Left lung (tissue), 10 donors: ENCODE results near the gene TNK2. TPM values are rescaled to one million over a fixed set of nuclear protein-coding genes. Genes with fewer than 3 reads are reported as not detected.
"Not testable (repeated sequence)": the region's sequence is repeated elsewhere in the genome, so short reads cannot be mapped to it uniquely, and the experiment has no call there.

Experiments used
- ATAC-seq: fragments of 200-7000 bp; cut with Tn5 transposase; one replicate; pipeline ENCODE4 v1.9.1; 2020; ENCODE audit warnings: moderate library complexity
- DNase-seq, 4 donors: peaks; one replicate each; pipeline ENCODE4 v3.0.0-alpha.2; 2013 to 2020
- H3K27ac ChIP-seq, 2 donors: fragments of 200-600 bp; sonication (generic) in 1 of 2; one replicate each; pipeline versions ENCODE4 v1.5.0 to v1.8.0; 2020 to 2021
- H3K27me3 ChIP-seq, 2 donors: fragments of 200-600 bp; sonication (generic) in 1 of 2; one replicate each; pipeline versions ENCODE4 v1.5.0 to v1.8.0; 2020 to 2021
- H3K36me3 ChIP-seq, 2 donors: fragments of 200-600 bp; sonication (generic) in 1 of 2; one replicate each; pipeline versions ENCODE4 v1.5.0 to v1.8.0; 2020 to 2021
- H3K4me1 ChIP-seq, 2 donors: fragments of 200-600 bp; one replicate each; pipeline ENCODE4 v1.8.0; 2021
- H3K4me3 ChIP-seq, 2 donors: fragments of 200-600 bp; sonication (generic) in 1 of 2; one replicate each; pipeline versions ENCODE4 v1.5.0 to v1.8.0; 2020 to 2021; ENCODE audit warnings: mild to moderate bottlenecking in 1 of 2
- H3K9me3 ChIP-seq, 2 donors: fragments of 200-600 bp; sonication (generic) in 1 of 2; one replicate each; pipeline versions ENCODE4 v1.5.0 to v1.8.0; 2020 to 2021
- intact Hi-C, 2 donors: fragments of 100-400 bp; cut with DNase I; formaldehyde crosslinking; loops; one replicate each; pipeline versions ENCODE4 v1.11.2 to v1.14.2; 2022
- polyA plus RNA-seq, 6 donors: library from polyadenylated mRNA; unstranded; fragments of 120-200 nt; gene quantifications; one replicate each; pipeline ENCODE4 v1.2.1, GENCODE V29; 2013; ENCODE audit not compliant: insufficient read length in 6 of 6
- total RNA-seq, 2 donors: library from RNA; stranded (reverse); fragmentation: NEBNext Ultra II Directional; extraction: Animal tissue kit (Norgen Biotek cat#: 25700); gene quantifications; one replicate each; pipeline ENCODE4 v1.2.1, GENCODE V29; 2021
- TF ChIP-seq, protein P1 (sequence below), 2 donors: fragments of 200-600 bp; sonication (generic) in 1 of 2; IDR thresholded peaks; one replicate each; pipeline versions ENCODE4 v1.5.0 to v1.8.0; 2021; ENCODE audit warnings: antibody characterized with exemption in 2 of 2
- donor health status: DM: no; HTN: yes; CAD: no.
- donor health status: DM: no; HTN: no; CAD: no.

The TNK2 gene
- total and polyA plus RNA-seq, 8 donors = 49.7 to 75.7 (median 58.2) TPM

DNA sequence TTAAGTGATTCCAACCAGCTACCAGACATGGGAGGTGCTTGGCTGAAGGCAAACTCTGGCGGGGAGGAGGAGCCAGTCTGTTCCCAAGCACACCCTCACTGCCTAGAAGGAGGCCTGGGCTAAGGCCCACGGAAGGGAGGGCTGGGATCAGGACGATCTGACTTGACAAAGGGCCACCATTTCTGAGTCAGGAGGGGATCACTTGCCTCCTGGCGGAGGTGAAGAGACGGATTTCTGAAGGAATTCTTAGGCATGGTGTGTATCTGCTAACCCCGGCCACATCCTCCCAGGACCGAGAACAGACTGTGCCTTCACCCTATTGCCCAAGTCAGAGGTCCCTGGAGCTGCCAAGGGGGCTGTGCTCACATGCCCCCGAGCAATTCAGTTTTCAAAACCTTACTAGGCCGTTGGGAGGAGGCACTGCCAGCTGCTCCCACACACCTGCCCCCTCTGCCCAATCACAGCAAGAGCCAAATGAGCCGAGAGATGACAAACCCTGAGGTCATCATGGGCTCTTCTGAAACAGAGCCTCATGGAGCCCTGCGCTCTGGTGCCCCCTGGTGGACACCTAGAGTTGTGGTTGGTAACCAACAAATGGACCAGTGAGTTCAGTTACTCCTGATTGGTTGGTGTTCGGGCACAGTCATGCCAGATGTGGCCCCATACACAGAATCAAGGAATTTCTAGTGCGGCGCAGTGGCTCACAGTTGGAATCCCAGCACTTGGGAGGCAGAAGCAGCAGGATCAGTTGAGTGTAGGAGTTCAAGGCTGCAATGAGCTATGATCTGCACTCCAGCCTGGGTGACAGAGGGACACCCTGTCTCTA is 6.5 kb upstream of the TNK2 start:
- Histone ChIP-seq H3K4me3 (no peak overlapping the region), H3K27ac (peak overlapping the region; percentile 49 to 73), H3K9me3 (no peaks in the 10 kb centered on the region), H3K36me3 (no peaks in the 10 kb centered on the region), H3K4me1 (peaks cover 9 to 16% of the 10 kb centered on the region in 2 donors), H3K27me3 (no peaks in the 10 kb centered on the region)
- intact Hi-C loops = loop anchor here in 1 of 2 donors (5.0 kb wide), 1 partner anchor 53 kb away; no protein-coding TSS in a partner anchor
- TF ChIP-seq, protein P1, sequence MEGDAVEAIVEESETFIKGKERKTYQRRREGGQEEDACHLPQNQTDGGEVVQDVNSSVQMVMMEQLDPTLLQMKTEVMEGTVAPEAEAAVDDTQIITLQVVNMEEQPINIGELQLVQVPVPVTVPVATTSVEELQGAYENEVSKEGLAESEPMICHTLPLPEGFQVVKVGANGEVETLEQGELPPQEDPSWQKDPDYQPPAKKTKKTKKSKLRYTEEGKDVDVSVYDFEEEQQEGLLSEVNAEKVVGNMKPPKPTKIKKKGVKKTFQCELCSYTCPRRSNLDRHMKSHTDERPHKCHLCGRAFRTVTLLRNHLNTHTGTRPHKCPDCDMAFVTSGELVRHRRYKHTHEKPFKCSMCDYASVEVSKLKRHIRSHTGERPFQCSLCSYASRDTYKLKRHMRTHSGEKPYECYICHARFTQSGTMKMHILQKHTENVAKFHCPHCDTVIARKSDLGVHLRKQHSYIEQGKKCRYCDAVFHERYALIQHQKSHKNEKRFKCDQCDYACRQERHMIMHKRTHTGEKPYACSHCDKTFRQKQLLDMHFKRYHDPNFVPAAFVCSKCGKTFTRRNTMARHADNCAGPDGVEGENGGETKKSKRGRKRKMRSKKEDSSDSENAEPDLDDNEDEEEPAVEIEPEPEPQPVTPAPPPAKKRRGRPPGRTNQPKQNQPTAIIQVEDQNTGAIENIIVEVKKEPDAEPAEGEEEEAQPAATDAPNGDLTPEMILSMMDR (IDR thresholded peaks at IDR 0.05) = peak; percentile 95 to 96
- DNase-seq = peak; percentile 81 to 95 (median 93)
- ATAC-seq = peak; percentile 97

DNA sequence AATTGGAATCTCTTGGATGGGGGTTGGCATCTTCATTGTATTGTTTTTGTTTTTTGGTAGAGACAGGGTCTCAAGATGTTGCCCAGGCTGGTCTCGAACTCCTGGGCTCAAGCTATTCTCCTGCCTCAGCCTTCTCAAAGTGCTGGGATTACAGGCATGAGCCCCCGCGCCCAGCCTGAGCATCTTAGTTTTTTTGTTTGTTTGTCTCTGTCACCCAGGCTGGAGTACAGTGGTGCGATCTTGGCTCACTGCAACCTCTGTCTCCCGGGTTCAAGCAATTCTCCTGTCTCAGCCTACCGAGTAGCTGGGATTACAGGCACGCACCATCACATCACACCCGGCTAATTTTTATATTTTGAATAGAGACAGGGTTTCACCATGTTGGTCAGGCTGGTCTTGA is 5.8 kb upstream of the TNK2 start:
- H3K4me3 ChIP-seq, H3K27ac ChIP-seq, DNase-seq, ATAC-seq, H3K27me3 ChIP-seq, H3K9me3 ChIP-seq, H3K36me3 ChIP-seq: not testable (repeated sequence)
- intact Hi-C loops = loop anchor here in 1 of 2 donors (5.0 kb wide), 1 partner anchor 52 kb away; no protein-coding TSS in a partner anchor
- peaks cover 9 to 18% of the 10 kb centered on the region in 2 donors for H3K4me1 ChIP-seq

DNA sequence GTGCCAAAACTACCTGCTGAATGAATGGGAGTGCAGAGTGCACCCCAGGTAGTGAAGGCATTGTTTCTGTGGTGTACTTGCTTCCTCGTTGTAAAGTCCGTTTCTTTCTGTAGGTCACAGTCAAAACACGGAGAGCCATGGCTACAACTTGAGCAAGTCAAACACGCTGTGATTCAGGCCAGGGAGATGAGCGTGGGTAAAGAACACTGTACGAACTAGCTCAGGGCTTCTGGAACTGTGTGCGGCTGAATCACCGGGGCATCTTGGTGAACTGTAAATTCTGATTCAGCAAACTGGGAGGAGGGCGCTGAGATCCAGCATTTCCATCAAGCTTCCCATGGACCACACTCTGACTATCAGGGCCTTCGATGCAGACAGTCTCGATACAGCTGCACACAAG is 5.0 kb upstream of the TNK2 start:
- no peak for DNase-seq
- intact Hi-C loops = loop anchor here in 1 of 2 donors (5.0 kb wide), 1 partner anchor 51 kb away; no protein-coding TSS in a partner anchor

DNA sequence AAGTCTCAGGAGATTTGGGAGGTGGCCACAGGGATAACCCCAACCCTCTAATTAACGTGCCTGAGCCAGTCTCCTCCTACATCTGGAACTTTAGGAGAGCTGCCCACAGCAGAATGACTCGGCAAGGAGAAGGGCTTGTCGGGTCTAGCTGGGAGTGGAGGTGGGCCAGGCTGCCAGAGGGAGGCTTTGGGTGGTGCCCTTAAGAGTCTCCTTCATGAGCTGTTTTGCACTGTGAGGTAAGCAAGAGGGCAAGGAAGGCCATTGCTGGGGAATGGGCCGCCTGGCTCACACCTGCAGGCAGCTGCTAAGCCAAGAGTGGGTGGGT is 3.6 kb upstream of the TNK2 start:
- Histone ChIP-seq H3K4me1 (peaks cover 22 to 37% of the 10 kb centered on the region in 2 donors), H3K27ac (no peak overlapping the region), H3K27me3 (no peaks in the 10 kb centered on the region), H3K4me3 (no peak overlapping the region), H3K36me3 (no peaks in the 10 kb centered on the region), H3K9me3 (no peaks in the 10 kb centered on the region)
- TF ChIP-seq, protein P1 (IDR thresholded peaks at IDR 0.05) = no peak
- ATAC-seq = no peak
- DNase-seq = peak in 1 of 4 donors; percentile 31
- intact Hi-C loops = loop anchor here in 1 of 2 donors (5.0 kb wide), 1 partner anchor 50 kb away; no protein-coding TSS in a partner anchor

More for the DNA sequence above, 5.0 kb upstream of the TNK2 start:
- H3K4me3 ChIP-seq = no peak overlapping the region
- no peaks in the 10 kb centered on the region for H3K9me3 ChIP-seq
- no peaks in the 10 kb centered on the region for H3K36me3 ChIP-seq
- no peaks in the 10 kb centered on the region for H3K27me3 ChIP-seq
- H3K4me1 ChIP-seq = peaks cover 9 to 22% of the 10 kb centered on the region in 2 donors
- TF ChIP-seq, protein P1 (IDR thresholded peaks at IDR 0.05) = no peak
- no peak overlapping the region for H3K27ac ChIP-seq
- ATAC-seq = no peak

DNA sequence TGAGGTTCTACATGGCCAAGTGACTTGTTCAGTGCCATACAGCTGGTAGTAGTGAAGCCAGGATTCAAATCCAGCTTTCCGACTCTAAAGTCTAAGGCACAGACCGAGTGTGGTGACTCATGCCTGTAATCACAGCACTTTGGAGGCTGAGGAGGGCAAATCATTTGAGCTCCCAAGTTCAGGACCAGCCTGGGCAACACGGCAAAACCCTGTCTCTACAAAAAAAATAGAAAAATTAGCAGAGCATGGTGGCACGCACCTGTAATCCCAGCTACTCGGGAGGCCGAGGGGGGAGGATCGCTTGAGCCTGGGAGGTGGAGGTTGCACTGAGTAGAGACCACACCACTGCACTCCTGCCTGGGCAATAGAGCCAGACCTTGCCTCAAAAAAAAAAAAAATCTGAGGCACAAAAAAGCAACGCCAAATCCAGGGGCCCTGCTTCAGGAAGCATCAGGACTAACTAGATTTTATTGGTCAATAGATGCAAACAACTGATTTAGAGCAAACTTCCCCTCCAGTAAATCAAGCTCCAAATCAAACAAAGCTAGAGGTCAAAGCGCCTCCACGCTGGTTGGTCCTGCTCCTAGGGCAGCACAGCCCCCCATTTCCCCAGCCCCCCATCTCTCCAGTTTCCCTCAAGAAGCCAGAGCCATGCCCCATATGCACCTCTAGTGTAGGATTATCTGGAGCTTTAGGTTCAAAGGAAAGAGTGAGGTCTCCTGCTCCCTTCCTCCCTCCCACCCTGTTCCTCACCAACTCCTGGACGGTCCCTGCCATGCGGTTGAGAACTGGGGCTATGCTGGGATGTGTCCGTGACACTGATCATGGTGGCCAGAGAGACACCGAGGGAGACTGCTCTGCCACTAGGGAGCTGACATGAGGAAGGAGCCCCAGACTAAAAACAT is 2.9 kb upstream of the TNK2 start:
- DNase-seq (peak in 2 of 4 donors; percentile 18 to 28), ATAC-seq (no peak)
- Histone ChIP-seq H3K27me3 (no peaks in the 10 kb centered on the region), H3K9me3 (no peaks in the 10 kb centered on the region), H3K36me3 (no peaks in the 10 kb centered on the region), H3K4me3 (no peak overlapping the region), H3K4me1 (peaks cover 28 to 43% of the 10 kb centered on the region in 2 donors), H3K27ac (no peak overlapping the region)
- TF ChIP-seq, protein P1 (IDR thresholded peaks at IDR 0.05) = no peak
- intact Hi-C loops = loop anchor here in 1 of 2 donors (5.0 kb wide), 1 partner anchor 49 kb away; no protein-coding TSS in a partner anchor
